Measurements from ENCODE around the gene FIG4.

DNA sequence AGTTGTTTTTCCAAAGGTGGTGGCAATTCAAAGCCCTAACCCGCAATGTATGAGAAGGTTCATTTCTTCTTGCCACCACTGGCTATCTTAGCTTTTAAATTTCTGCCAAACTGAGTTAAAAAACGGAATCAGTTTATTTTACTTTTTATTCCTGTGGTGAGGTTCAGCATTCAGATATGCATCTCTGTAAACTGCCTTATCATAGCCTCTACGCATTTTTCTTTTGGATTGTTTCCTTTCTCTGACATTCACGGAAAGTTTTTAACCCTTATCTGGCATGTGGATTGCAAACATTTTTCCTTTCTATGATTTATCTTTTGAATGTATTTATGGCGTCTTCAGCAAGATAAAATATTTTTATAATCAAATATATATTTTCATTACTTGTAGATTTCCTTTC lies 37.8 kb upstream of the FIG4 start:
- TF ChIP-seq CTCF (IDR thresholded peaks at IDR 0.05) (no peak), POLR2A (IDR thresholded peaks at IDR 0.05) (no peak)

All from lower leg skin (tissue), 3 donors.